Suprapubic skin (tissue), 4 donors: ENCODE measurements around the gene UGT2B17. TPM values are rescaled to one million over a fixed set of nuclear protein-coding genes. Genes with fewer than 3 reads are reported as not detected.

Experiments used
- DNase-seq, 2 donors: peaks; one replicate each; pipeline ENCODE4 v3.0.0-alpha.2; 2019; ENCODE audit warnings: low spot score in 2 of 2
- H3K27ac ChIP-seq: fragments of 200-600 bp; sonication (generic); one replicate; pipeline ENCODE4 v1.5.1; 2019
- H3K27me3 ChIP-seq: fragments of 200-600 bp; sonication (generic); one replicate; pipeline ENCODE4 v1.5.1; 2019
- H3K36me3 ChIP-seq: fragments of 200-600 bp; sonication (generic); one replicate; pipeline ENCODE4 v1.5.1; 2019
- H3K4me1 ChIP-seq: fragments of 200-600 bp; sonication (generic); one replicate; pipeline ENCODE4 v1.5.1; 2019
- H3K4me3 ChIP-seq: fragments of 200-600 bp; sonication (generic); one replicate; pipeline ENCODE4 v1.5.1; 2019; ENCODE audit warnings: mild to moderate bottlenecking
- H3K9me3 ChIP-seq: fragments of 200-600 bp; sonication (generic); one replicate; pipeline ENCODE4 v1.5.1; 2019
- CTCF ChIP-seq, 2 donors: fragments of 200-600 bp in 1 of 2; fragments of 450-650 bp in 1 of 2; sonication (generic) in 1 of 2; IDR thresholded peaks; one replicate each; pipeline ENCODE4 v1.5.1; 2016 to 2019; ENCODE audit warnings: antibody characterized with exemption in 2 of 2, mild to moderate bottlenecking in 1 of 2, moderate library complexity in 1 of 2
- EP300 ChIP-seq: sonication (generic); formaldehyde crosslinking; IDR thresholded peaks from one replicate; pipeline ENCODE4 v1.6.1; 2017; ENCODE audit warnings: antibody characterized with exemption
- POLR2A ChIP-seq, 2 donors: fragments of 450-650 bp; IDR thresholded peaks; one replicate each; pipeline ENCODE4 v1.6.1; 2017; ENCODE audit warnings: antibody characterized with exemption in 2 of 2, mild to moderate bottlenecking in 2 of 2, moderate library complexity in 2 of 2
- POLR2AphosphoS5 ChIP-seq, 3 donors: sonication (generic); formaldehyde crosslinking; IDR thresholded peaks; one replicate each; pipeline ENCODE4 v1.6.1; 2017; ENCODE audit warnings: antibody characterized with exemption in 3 of 3
- WGBS: methylation state at CpG from one replicate; pipeline ENCODE4 v1.1.5; 2018; 5-methylcytosine and 5-hydroxymethylcytosine counted together
- total RNA-seq, 4 donors: library from RNA; depleted of rRNA; stranded (reverse); fragments of >200 nt; gene quantifications; one replicate each; pipeline ENCODE4 v1.1.0, GENCODE V29; 2016

Gene UGT2B17
- total RNA-seq, 4 donors from 2014 or later = not detected

GRCh38 chr4:68606240-68606639 is 30.1 kb upstream of the UGT2B17 start:
- Histone ChIP-seq H3K27ac (no peak overlapping the region), H3K4me3 (no peak overlapping the region), H3K27me3 (no peaks in the 10 kb centered on the region), H3K36me3 (no peaks in the 10 kb centered on the region), H3K9me3 (no peaks in the 10 kb centered on the region), H3K4me1 (no peaks in the 10 kb centered on the region)
- TF ChIP-seq EP300 (no peak), POLR2AphosphoS5 (IDR thresholded peaks at IDR 0.05) (no peak)
- DNase-seq = no peak
- no CpG with 5 or more reads among the region's 1 CpG for WGBS

GRCh38 chr4:68599150-68599549 is 23.0 kb upstream of the UGT2B17 start:
- Histone ChIP-seq H3K36me3 (no peaks in the 10 kb centered on the region), H3K4me3 (no peak overlapping the region), H3K27ac (no peak overlapping the region), H3K27me3 (no peaks in the 10 kb centered on the region), H3K9me3 (no peaks in the 10 kb centered on the region), H3K4me1 (no peaks in the 10 kb centered on the region)
- DNase-seq = no peak
- no CpG with 5 or more reads among the region's 3 CpGs for WGBS
- TF ChIP-seq CTCF (IDR thresholded peaks at IDR 0.05) (no peak), POLR2A (IDR thresholded peaks at IDR 0.05) (no peak), EP300 (no peak), POLR2AphosphoS5 (IDR thresholded peaks at IDR 0.05) (no peak)

GRCh38 chr4:68597482-68597881 is 21.4 kb upstream of the UGT2B17 start:
- Histone ChIP-seq H3K36me3 (no peaks in the 10 kb centered on the region), H3K4me1 (no peaks in the 10 kb centered on the region), H3K4me3 (no peak overlapping the region), H3K27me3 (no peaks in the 10 kb centered on the region), H3K9me3 (no peaks in the 10 kb centered on the region), H3K27ac (no peak overlapping the region)
- WGBS = no CpG with 5 or more reads among the region's 2 CpGs
- DNase-seq = no peak
- TF ChIP-seq POLR2A (IDR thresholded peaks at IDR 0.05) (no peak), POLR2AphosphoS5 (IDR thresholded peaks at IDR 0.05) (no peak), CTCF (IDR thresholded peaks at IDR 0.05) (no peak), EP300 (no peak)

GRCh38 chr4:68594678-68595077 is 18.6 kb upstream of the UGT2B17 start:
- DNase-seq = no peak
- Histone ChIP-seq H3K27me3 (no peaks in the 10 kb centered on the region), H3K4me1 (no peaks in the 10 kb centered on the region), H3K4me3 (no peak overlapping the region), H3K36me3 (no peaks in the 10 kb centered on the region), H3K27ac (no peak overlapping the region), H3K9me3 (no peaks in the 10 kb centered on the region)
- TF ChIP-seq EP300 (no peak), POLR2A (IDR thresholded peaks at IDR 0.05) (no peak), CTCF (IDR thresholded peaks at IDR 0.05) (no peak), POLR2AphosphoS5 (IDR thresholded peaks at IDR 0.05) (no peak)

GRCh38 chr4:68593112-68593511 is 17.0 kb upstream of the UGT2B17 start:
- no peaks in the 10 kb centered on the region for H3K4me1 ChIP-seq
- no peaks in the 10 kb centered on the region for H3K36me3 ChIP-seq
- H3K27ac ChIP-seq = no peak overlapping the region
- no peak for DNase-seq
- TF ChIP-seq CTCF (IDR thresholded peaks at IDR 0.05) (no peak), EP300 (no peak), POLR2AphosphoS5 (IDR thresholded peaks at IDR 0.05) (no peak)
- no peak overlapping the region for H3K4me3 ChIP-seq
- WGBS = no CpG with 5 or more reads among the region's 4 CpGs
- no peaks in the 10 kb centered on the region for H3K27me3 ChIP-seq
- no peaks in the 10 kb centered on the region for H3K9me3 ChIP-seq

- Histone ChIP-seq H3K36me3 (no peaks in the 10 kb centered on the region), H3K9me3 (no peaks in the 10 kb centered on the region), H3K4me1 (no peaks in the 10 kb centered on the region), H3K27ac (no peak overlapping the region), H3K27me3 (no peaks in the 10 kb centered on the region), H3K4me3 (no peak overlapping the region)
- TF ChIP-seq POLR2AphosphoS5 (IDR thresholded peaks at IDR 0.05) (no peak), EP300 (no peak), POLR2A (IDR thresholded peaks at IDR 0.05) (no peak), CTCF (IDR thresholded peaks at IDR 0.05) (no peak)
- DNase-seq = no peak
- WGBS = no CpG with 5 or more reads among the region's 1 CpG
These were observed 16.6 kb upstream of the UGT2B17 start for GRCh38 chr4:68592673-68593072.
